A673 (cell line): ENCODE results near the gene CSF2.

Experiments
- CTCF ChIP-seq: fragments of 300-800, 200-600 bp; sonication (generic); conservative IDR thresholded peaks from 2 replicates; pipeline ENCODE4 v1.5.1; 2017; ENCODE audit warnings: low read depth, mild to moderate bottlenecking, antibody characterized with exemption, low read length, moderate library complexity, mixed read lengths
- EZH2 ChIP-seq: fragments of 200-600 bp; sonication (generic); IDR thresholded peaks from 2 replicates; pipeline ENCODE4 v1.6.1; 2017; ENCODE audit warnings: borderline replicate concordance, low read depth, mild to moderate bottlenecking, mixed read lengths, antibody characterized with exemption, low read length; ENCODE audit not compliant: poor library complexity, severe bottlenecking

GRCh38 chr5:132056610-132057497, 16.7 kb upstream of the CSF2 start:
- TF ChIP-seq CTCF: no peak
- no peak for TF ChIP-seq EZH2
